Lower leg skin (tissue), 3 donors: ENCODE data around the gene NOL4L.

ENCODE experiments used
- CTCF ChIP-seq, 3 donors: fragments of 450-650 bp; IDR thresholded peaks; one replicate each; pipeline ENCODE4 v1.5.1; 2016; ENCODE audit warnings: antibody characterized with exemption in 3 of 3, mild to moderate bottlenecking in 3 of 3, moderate library complexity in 2 of 3
- POLR2A ChIP-seq, 2 donors: fragments of 450-650 bp; IDR thresholded peaks; one replicate each; pipeline ENCODE4 v1.6.1; 2016 to 2017; ENCODE audit warnings: antibody characterized with exemption in 2 of 2, mild to moderate bottlenecking in 1 of 2, moderate library complexity in 1 of 2

GRCh38 chr20:32538526-32538939 lies 46.6 kb downstream of the NOL4L start:
- TF ChIP-seq CTCF (IDR thresholded peaks at IDR 0.05) (no peak), POLR2A (IDR thresholded peaks at IDR 0.05) (no peak)
